HEK293 (cell line): Measurements from ENCODE around the gene STX2.

Experiments
- BCL11A ChIP-seq: fragments of 450-650 bp; formaldehyde crosslinking; IDR thresholded peaks from 2 replicates; pipeline ENCODE4 v1.5.1; 2016; ENCODE audit warnings: low read depth, missing biosample characterization, missing genetic modification characterization
- CTCF ChIP-seq: fragments of 450-650 bp; formaldehyde crosslinking; IDR thresholded peaks from 2 replicates; pipeline ENCODE4 v1.5.1; 2016; ENCODE audit warnings: missing biosample characterization, missing genetic modification characterization
- IKZF3 ChIP-seq: fragments of 450-650 bp; IDR thresholded peaks from 2 replicates; pipeline ENCODE4 v1.5.0; 2018; ENCODE audit warnings: missing biosample characterization, mild to moderate bottlenecking, missing genetic modification characterization, moderate library complexity
- KLF7 ChIP-seq: fragments of 450-650 bp; formaldehyde crosslinking; IDR thresholded peaks from 2 replicates; pipeline ENCODE4 v1.5.1; 2016; ENCODE audit warnings: missing biosample characterization, missing genetic modification characterization, borderline replicate concordance
- MYNN ChIP-seq: fragments of 450-650 bp; formaldehyde crosslinking; IDR thresholded peaks from 2 replicates; pipeline ENCODE4 v1.5.1; 2016; ENCODE audit warnings: missing biosample characterization, missing genetic modification characterization, borderline replicate concordance
- SP2 ChIP-seq: fragments of 450-650 bp; formaldehyde crosslinking; IDR thresholded peaks from 2 replicates; pipeline ENCODE4 v1.5.1; 2016; ENCODE audit warnings: missing biosample characterization, missing genetic modification characterization
- TCF7L2 ChIP-seq: IDR thresholded peaks from 2 replicates; pipeline ENCODE4 v1.6.1; 2011; ENCODE audit warnings: low read depth, mild to moderate bottlenecking, inconsistent platforms, low read length, moderate library complexity, borderline replicate concordance
- ZBTB48 ChIP-seq: fragments of 450-650 bp; formaldehyde crosslinking; IDR thresholded peaks from 2 replicates; pipeline ENCODE4 v1.5.1; 2016; ENCODE audit warnings: missing biosample characterization, missing genetic modification characterization
- ZBTB49 ChIP-seq: fragments of 450-650 bp; formaldehyde crosslinking; IDR thresholded peaks from 2 replicates; pipeline ENCODE4 v1.5.1; 2016; ENCODE audit warnings: missing biosample characterization, missing genetic modification characterization, low read depth
- ZNF169 ChIP-seq: fragments of 450-650 bp; formaldehyde crosslinking; IDR thresholded peaks from 2 replicates; pipeline ENCODE4 v1.5.1; 2016; ENCODE audit warnings: missing biosample characterization, missing genetic modification characterization
- ZNF311 ChIP-seq: fragments of 450-650 bp; formaldehyde crosslinking; IDR thresholded peaks from 2 replicates; pipeline ENCODE4 v1.5.1; 2017; ENCODE audit warnings: missing biosample characterization, missing genetic modification characterization, borderline replicate concordance
- TF ChIP-seq, protein P1 (sequence below): fragments of 450-650 bp; formaldehyde crosslinking; optimal IDR thresholded peaks from 2 replicates; pipeline ENCODE3; 2016; ENCODE audit warnings: missing biosample characterization, mild to moderate bottlenecking, missing genetic modification characterization

GRCh38 chr12:130881046-130881445, 42.0 kb upstream of the STX2 start:
- TF ChIP-seq CTCF (no peak), KLF7 (no peak), MYNN (tag by site-specific recombination) (no peak), ZNF311 (tag by site-specific recombination) (no peak), BCL11A (tag by site-specific recombination) (no peak), IKZF3 (no peak), ZBTB49 (tag by site-specific recombination) (no peak), SP2 (no peak), TCF7L2 (no peak), ZBTB48 (tag by site-specific recombination) (no peak), ZNF169 (tag by site-specific recombination) (no peak)
- TF ChIP-seq, protein P1, sequence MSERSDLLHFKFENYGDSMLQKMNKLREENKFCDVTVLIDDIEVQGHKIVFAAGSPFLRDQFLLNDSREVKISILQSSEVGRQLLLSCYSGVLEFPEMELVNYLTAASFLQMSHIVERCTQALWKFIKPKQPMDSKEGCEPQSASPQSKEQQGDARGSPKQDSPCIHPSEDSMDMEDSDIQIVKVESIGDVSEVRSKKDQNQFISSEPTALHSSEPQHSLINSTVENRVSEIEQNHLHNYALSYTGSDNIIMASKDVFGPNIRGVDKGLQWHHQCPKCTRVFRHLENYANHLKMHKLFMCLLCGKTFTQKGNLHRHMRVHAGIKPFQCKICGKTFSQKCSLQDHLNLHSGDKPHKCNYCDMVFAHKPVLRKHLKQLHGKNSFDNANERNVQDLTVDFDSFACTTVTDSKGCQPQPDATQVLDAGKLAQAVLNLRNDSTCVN, result no peak
